ENCODE results near the gene FASTK.

Gene FASTK

GRCh38 chr7:151091003-151091402, 10.4 kb upstream of the FASTK start:
- H3K4me1 Mint-ChIP-seq, result peaks cover 27% of the 10 kb centered on the region
- no peaks in the 10 kb centered on the region for H3K36me3 Mint-ChIP-seq (ENCODE audit: low read depth)

GRCh38 chr7:151089893-151090730, 9.5 kb upstream of the FASTK start:
- H3K9me3 Mint-ChIP-seq, result no peaks in the 10 kb centered on the region
- H3K4me1 Mint-ChIP-seq, result peaks cover 35% of the 10 kb centered on the region
- TF ChIP-seq CTCF (IDR thresholded peaks at IDR 0.05; ENCODE audit: unreplicated experiment in 3 of 3), result no peak
- H3K27ac Mint-ChIP-seq, result peak overlapping the region; percentile 44 to 86 (median 84)
- peak overlapping the region; percentile 87 to 88 (median 87) for H3K4me3 Mint-ChIP-seq
- no peaks in the 10 kb centered on the region for H3K36me3 Mint-ChIP-seq (ENCODE audit: low read depth)
- H3K27me3 Mint-ChIP-seq (ENCODE audit: low read depth), result peaks cover 4% of the 10 kb centered on the region

More at GRCh38 chr7:151091003-151091402, 10.4 kb upstream of the FASTK start:
- Mint-ChIP-seq H3K27ac (no peak overlapping the region), H3K4me3 (peak overlapping the region in 1 of 3 experiments; percentile 30), H3K27me3 (ENCODE audit: low read depth) (peaks cover 4% of the 10 kb centered on the region), H3K9me3 (no peaks in the 10 kb centered on the region)
- TF ChIP-seq CTCF (IDR thresholded peaks at IDR 0.05; ENCODE audit: unreplicated experiment in 3 of 3), result no peak

GRCh38 chr7:151088856-151089699, 8.5 kb upstream of the FASTK start:
- Mint-ChIP-seq H3K27ac (peak overlapping the region; percentile 44 to 86 (median 84)), H3K4me1 (peaks cover 41% of the 10 kb centered on the region)

GRCh38 chr7:151088019-151088855, 7.6 kb upstream of the FASTK start:
- Mint-ChIP-seq H3K4me1 (peaks cover 41% of the 10 kb centered on the region), H3K27ac (peak overlapping the region; percentile 62 to 84 (median 74)), H3K27me3 (ENCODE audit: low read depth) (peaks cover 4% of the 10 kb centered on the region), H3K4me3 (peak overlapping the region; percentile 87 to 88 (median 87)), H3K9me3 (no peaks in the 10 kb centered on the region), H3K36me3 (ENCODE audit: low read depth) (no peaks in the 10 kb centered on the region)
- no peak for TF ChIP-seq CTCF (IDR thresholded peaks at IDR 0.05; ENCODE audit: unreplicated experiment in 3 of 3)

More at GRCh38 chr7:151088856-151089699, 8.5 kb upstream of the FASTK start:
- no peaks in the 10 kb centered on the region for H3K36me3 Mint-ChIP-seq (ENCODE audit: low read depth)
- H3K9me3 Mint-ChIP-seq, result no peaks in the 10 kb centered on the region
- no peak for TF ChIP-seq CTCF (IDR thresholded peaks at IDR 0.05; ENCODE audit: unreplicated experiment in 3 of 3)
- H3K4me3 Mint-ChIP-seq, result peak overlapping the region; percentile 87 to 88 (median 87)
- H3K27me3 Mint-ChIP-seq (ENCODE audit: low read depth), result peaks cover 4% of the 10 kb centered on the region

- Mint-ChIP-seq H3K4me1 (peaks cover 47% of the 10 kb centered on the region), H3K9me3 (no peaks in the 10 kb centered on the region), H3K36me3 (ENCODE audit: low read depth) (no peaks in the 10 kb centered on the region), H3K4me3 (peak overlapping the region; percentile 87 to 93 (median 93)), H3K27ac (peak overlapping the region; percentile 50 to 83 (median 83)), H3K27me3 (ENCODE audit: low read depth) (peaks cover 4% of the 10 kb centered on the region)
- TF ChIP-seq CTCF (IDR thresholded peaks at IDR 0.05; ENCODE audit: unreplicated experiment in 3 of 3), result peak in 2 of 3 experiments; percentile 20 to 33
These were observed 6.8 kb upstream of the FASTK start for GRCh38 chr7:151087245-151088018.

All from nephron (organoid).